ENCODE measurements around the gene RGL2.
A peak's percentile ranks its signal among the peaks of the same experiment; 100 is the strongest.

RGL2 gene

DNA sequence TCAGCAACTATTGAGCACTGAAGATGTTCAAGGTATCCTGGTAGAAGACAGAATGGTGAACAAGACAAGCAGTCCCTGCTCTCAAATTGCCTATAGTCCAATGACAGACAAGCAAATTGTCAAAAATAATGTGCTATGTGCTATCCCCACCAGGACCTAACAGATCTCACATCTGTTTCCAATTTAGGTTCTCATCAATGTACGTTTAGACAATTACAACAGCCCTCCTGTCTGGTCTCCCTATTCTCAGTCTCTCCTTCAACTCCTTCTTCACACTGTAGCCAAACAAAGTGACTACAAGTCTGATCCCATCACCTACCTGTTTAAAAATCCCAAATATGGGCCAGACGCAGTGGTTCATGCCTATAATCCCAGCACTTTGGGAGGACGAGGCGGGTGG is 7.6 kb upstream of the RGL2 start:
- TF ChIP-seq, protein P1, sequence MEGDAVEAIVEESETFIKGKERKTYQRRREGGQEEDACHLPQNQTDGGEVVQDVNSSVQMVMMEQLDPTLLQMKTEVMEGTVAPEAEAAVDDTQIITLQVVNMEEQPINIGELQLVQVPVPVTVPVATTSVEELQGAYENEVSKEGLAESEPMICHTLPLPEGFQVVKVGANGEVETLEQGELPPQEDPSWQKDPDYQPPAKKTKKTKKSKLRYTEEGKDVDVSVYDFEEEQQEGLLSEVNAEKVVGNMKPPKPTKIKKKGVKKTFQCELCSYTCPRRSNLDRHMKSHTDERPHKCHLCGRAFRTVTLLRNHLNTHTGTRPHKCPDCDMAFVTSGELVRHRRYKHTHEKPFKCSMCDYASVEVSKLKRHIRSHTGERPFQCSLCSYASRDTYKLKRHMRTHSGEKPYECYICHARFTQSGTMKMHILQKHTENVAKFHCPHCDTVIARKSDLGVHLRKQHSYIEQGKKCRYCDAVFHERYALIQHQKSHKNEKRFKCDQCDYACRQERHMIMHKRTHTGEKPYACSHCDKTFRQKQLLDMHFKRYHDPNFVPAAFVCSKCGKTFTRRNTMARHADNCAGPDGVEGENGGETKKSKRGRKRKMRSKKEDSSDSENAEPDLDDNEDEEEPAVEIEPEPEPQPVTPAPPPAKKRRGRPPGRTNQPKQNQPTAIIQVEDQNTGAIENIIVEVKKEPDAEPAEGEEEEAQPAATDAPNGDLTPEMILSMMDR (IDR thresholded peaks at IDR 0.05) = no peak
- no peak for TF ChIP-seq ZFX (IDR thresholded peaks at IDR 0.05; ENCODE audit: borderline replicate concordance)

DNA sequence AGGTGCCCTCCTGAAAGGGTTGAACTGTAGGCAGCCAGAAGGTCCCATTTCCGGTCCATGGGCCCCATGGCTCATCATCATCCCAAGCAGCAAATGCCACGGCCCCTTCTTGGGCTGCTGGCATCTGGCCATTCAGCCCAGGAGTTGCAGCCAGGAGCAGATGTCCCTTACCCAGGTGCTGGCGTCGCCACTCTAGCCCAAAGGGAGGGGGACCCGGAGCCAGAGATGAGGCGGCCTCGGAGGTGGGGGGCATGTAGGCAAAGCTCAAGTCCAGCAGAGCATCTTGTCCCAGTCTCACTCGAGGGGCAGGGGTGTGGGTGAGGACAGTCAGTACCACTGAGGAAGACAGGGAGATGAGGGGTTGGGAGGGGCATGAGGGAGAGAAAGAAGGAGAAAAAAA is 6.3 kb upstream of the RGL2 start:
- TF ChIP-seq, protein P1 (IDR thresholded peaks at IDR 0.05) = no peak
- TF ChIP-seq ZFX (IDR thresholded peaks at IDR 0.05; ENCODE audit: borderline replicate concordance) = no peak
- no peak overlapping the region for H3K27ac ChIP-seq

More for the DNA sequence above, 7.6 kb upstream of the RGL2 start:
- 0 out of 2 replicates have a peak overlapping the region, but pooled peaks have one; percentile 12 for H3K27ac ChIP-seq

DNA sequence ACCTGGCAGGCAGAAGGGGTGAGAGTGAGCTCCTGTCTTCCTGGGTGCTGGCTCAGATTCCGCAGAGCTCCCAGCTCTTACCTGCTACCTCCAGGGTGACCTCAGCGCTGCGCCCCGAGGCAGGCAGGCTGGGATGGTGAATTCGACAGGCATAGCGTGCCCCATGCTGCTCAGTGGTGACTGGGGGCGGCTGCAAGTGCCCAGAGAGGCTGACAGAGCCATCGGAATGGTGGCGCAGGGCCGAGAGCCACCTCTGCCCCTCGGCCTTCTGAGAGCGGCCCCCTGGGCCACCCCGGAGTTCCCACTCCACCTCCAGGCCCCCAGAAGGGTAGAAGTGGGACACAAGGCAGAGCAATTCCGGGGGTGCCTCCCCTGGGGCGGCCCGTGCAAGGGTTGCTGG is 5.5 kb upstream of the RGL2 start:
- no peak for TF ChIP-seq ZFX (IDR thresholded peaks at IDR 0.05; ENCODE audit: borderline replicate concordance)
- TF ChIP-seq, protein P1 (IDR thresholded peaks at IDR 0.05) = no peak

DNA sequence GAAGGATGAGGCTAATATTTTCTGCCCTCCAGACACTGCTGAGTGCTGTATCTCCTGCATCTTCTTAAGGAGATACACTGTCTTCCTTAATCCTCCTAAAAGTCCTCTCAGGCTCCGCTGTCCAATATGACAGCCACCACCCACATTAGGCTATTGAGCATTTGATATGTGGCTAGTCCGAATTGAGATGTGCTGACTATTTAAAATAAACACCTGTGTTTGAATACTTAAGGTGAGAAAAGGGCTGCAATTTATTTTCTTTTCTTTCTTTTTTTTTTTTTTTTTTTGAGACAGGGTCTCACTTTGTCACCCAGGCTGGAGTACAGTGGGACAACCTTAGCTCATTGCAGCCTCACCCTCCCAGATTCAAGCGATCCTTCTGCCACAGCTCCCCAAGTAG is 3.1 kb upstream of the RGL2 start:
- H3K27ac ChIP-seq = peak overlapping the region; percentile 98; the same call in 1 of the 2 replicates
- TF ChIP-seq, protein P1 (IDR thresholded peaks at IDR 0.05) = no peak
- TF ChIP-seq ZFX (IDR thresholded peaks at IDR 0.05; ENCODE audit: borderline replicate concordance) = no peak

More for the DNA sequence above, 5.5 kb upstream of the RGL2 start:
- no peak overlapping the region for H3K27ac ChIP-seq

DNA sequence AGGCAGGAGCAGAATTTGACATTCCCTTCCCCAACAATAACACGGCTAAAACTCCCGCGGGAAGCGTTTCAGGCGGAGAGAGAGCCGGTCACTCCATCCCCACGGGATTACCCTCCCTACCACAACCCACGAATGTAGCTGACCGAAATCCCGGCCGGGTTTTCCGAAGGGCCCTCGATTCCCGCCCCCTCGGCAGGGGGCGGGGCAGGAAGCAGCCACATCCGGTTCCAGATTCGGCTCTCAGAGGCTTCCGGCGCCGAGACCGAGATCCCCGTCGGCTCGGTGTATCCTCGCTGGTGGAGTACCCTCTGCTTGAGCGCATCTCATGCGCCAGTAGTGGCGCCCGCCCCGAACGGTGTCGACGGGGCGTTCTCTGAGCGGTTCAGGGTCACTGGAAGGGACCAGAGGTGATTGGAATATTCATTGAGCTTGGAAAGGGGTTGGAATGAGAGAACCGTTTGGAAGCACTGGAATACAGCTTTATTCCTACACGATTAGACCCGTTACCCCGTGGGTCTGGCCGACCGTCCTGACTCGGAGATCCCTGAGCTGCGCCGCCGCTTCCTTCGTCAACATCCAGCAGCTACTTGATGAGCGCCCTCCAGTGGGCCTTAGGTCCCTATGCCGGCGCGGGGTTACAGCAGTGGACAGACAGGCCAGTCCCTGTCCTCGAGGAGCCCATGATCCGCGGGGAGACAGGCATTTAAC is 649 bp upstream of the RGL2 start:
- H3K27ac ChIP-seq = peak overlapping the region; percentile 98
- TF ChIP-seq ZFX (IDR thresholded peaks at IDR 0.05; ENCODE audit: borderline replicate concordance) = no peak
- TF ChIP-seq, protein P1 (IDR thresholded peaks at IDR 0.05) = peak; percentile 90

DNA sequence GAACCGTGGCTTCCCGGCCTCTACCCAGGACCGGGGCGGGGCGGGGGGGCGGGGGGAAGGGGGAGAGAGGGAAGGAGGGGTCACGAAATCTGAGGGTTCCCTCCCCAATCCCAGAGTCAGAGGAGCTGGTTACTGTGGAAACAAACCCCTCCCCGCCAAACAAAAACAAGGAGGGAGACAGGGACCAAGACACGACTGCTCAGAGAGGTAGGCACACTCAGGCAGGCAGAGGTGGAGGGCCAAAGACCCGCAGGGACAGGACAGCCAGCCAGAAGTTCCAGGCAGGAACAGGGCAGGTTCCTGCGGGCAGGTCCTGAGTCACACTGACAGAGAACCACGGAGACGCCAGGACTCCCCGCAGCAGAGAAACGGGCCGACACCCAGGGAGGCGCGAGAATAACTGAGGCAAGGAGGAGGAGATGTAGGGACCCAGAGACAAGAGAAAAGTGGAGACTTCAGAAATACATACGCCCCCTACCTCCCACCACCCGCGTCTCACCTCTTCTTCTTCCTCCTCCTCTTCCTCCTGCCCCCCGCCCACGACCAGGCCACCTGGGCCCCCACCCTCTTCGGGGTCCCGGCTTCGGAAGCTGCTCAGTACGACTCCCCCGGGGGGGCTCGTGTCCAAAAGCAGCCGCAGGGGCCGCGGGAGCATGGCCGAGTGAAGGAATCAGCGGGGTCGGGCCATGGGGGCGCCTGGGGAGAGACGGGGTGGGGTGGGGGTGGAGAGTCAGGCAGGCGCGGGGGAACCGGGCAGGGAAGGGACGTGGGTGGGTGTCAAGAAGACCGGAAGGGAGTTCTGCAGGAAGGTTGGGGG is 578 bp downstream of the RGL2 start:
- TF ChIP-seq, protein P1 (IDR thresholded peaks at IDR 0.05) = no peak
- H3K27ac ChIP-seq = peak overlapping the region; percentile 98
